GM12874 (cell line): Measurements from ENCODE around the gene COL6A3.

Experiments used
- CTCF ChIP-seq: IDR thresholded peaks from 2 replicates; pipeline ENCODE4 v1.5.1; 2011; ENCODE audit warnings: low read depth, mild to moderate bottlenecking, control low read depth, low read length, moderate library complexity; ENCODE audit not compliant: insufficient read depth

The COL6A3 gene

GRCh38 chr2:237403024-237403882, 10.7 kb downstream of the COL6A3 start:
- TF ChIP-seq CTCF: no peak

GRCh38 chr2:237400199-237400598, 13.8 kb downstream of the COL6A3 start:
- no peak for TF ChIP-seq CTCF

- no peak for TF ChIP-seq CTCF
These were observed 16.9 kb downstream of the COL6A3 start for GRCh38 chr2:237397072-237397471.

DNA sequence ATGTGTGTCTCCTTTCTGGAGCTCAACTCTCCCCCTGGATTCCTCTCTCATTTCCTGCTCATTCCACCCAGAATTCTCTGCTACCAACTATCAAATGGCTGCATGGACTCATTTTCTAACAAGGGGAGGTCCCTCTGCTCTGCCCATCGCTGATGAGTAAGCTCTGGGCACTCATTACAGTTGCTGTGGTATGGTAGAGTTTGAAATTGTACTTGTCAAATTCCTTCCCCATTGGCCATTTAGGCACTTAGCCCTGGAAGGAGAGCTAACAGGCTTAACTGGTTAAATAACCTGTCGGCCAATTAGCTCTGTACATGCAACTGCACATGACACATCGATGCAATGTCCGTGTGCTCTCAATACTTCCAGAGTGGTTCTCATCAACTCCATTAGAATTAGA, 20.4 kb downstream of the COL6A3 start:
- TF ChIP-seq CTCF: no peak

DNA sequence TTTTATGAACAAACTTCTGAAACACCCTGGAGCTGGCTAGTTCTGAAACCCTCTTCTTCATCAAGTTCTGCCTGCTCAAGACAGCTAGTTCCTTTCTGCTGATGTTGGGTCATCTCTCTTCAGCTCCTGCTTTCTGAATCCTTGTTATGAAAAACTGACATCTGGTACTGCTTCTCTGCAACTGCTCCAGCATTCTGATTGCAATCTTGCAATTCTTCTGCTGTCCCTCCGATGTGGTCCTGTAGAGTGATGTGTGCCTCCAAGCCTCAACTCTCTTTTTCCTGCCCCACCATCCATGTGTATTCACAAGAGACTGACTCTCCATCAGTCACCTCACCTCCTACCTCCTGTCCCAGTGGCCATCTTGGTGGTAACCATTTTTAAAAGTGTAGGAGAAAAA, 21.8 kb downstream of the COL6A3 start:
- no peak for TF ChIP-seq CTCF

- TF ChIP-seq CTCF: no peak
These were observed 22.8 kb downstream of the COL6A3 start for GRCh38 chr2:237391140-237391539.

DNA sequence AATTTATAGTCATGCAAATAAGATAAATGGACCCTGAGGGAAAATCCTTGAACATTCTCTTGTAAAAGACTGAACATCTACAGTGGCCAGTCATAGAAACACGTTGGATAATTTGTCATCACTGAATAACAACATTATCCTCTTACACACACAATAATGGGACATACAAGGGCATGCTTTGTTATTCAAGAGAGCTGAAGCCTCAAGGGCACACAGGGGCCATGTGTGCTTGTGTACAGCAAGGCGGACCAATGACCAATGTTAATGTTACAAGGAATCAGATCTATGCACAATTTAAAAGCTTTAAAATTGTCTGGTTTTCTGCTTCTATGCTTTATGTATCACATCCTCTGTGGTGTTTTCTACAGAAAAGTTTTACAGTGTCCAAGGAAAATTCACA, 23.7 kb downstream of the COL6A3 start:
- no peak for TF ChIP-seq CTCF

DNA sequence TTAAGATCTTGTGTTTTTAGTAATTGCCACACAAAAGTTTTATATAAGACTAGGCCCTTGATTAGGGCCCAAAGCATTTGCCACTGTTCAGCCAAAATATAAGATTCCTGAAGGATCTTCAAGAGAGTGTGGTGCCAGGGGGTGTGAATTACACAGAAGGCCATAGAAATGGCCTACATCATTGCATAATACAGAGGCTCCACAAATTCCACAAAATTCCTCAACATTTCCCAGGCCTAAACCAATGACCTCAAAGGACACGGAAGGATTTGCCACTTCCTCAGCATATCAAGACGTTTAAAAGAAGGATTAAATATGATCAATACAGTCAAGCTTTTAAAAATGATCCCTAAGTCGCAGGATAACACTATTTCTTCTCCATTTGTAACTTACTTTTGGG, 24.1 kb downstream of the COL6A3 start:
- TF ChIP-seq CTCF: no peak
